Measurements from ENCODE around the gene FRRS1. TPM values are rescaled to one million over a fixed set of nuclear protein-coding genes. Genes with fewer than 3 reads are reported as not detected.

Gene FRRS1
- polyA plus RNA-seq, 1 donor from 2014 or later, result not detected

- Histone ChIP-seq H3K27me3 (ENCODE audit: insufficient read depth, low read depth, low read length) (no peaks in the 10 kb centered on the region), H3K27ac (ENCODE audit: low read length) (no peak overlapping the region), H3K9me2 (ENCODE audit: insufficient read depth, low read length) (no peaks in the 10 kb centered on the region), H3K79me2 (replicated peaks; ENCODE audit: insufficient read depth, low read length) (no peaks in the 10 kb centered on the region), H3F3A (ENCODE audit: insufficient read depth, low read length, poor library complexity, severe bottlenecking) (no peaks in the 10 kb centered on the region), H3K4me2 (ENCODE audit: low read length) (no peak overlapping the region), H3K9me3 (ENCODE audit: low read length) (no peaks in the 10 kb centered on the region), H4K20me1 (ENCODE audit: insufficient read depth) (no peaks in the 10 kb centered on the region), H3K36me3 (ENCODE audit: insufficient read depth, low read length) (no peaks in the 10 kb centered on the region), H3K4me3 (ENCODE audit: low read length) (no peak overlapping the region), H2AFZ (ENCODE audit: low read depth, low read length) (no peak overlapping the region), H3K9ac (ENCODE audit: low read length) (no peak overlapping the region)
- TF ChIP-seq EP300 (conservative IDR thresholded peaks at IDR 0.05; ENCODE audit: poor library complexity, severe bottlenecking) (no peak), POLR2AphosphoS5 (IDR thresholded peaks at IDR 0.05) (no peak), RAD21 (conservative IDR thresholded peaks at IDR 0.05) (no peak), MXI1 (conservative IDR thresholded peaks at IDR 0.05; ENCODE audit: poor library complexity, severe bottlenecking) (no peak)
- TF ChIP-seq, protein P1, sequence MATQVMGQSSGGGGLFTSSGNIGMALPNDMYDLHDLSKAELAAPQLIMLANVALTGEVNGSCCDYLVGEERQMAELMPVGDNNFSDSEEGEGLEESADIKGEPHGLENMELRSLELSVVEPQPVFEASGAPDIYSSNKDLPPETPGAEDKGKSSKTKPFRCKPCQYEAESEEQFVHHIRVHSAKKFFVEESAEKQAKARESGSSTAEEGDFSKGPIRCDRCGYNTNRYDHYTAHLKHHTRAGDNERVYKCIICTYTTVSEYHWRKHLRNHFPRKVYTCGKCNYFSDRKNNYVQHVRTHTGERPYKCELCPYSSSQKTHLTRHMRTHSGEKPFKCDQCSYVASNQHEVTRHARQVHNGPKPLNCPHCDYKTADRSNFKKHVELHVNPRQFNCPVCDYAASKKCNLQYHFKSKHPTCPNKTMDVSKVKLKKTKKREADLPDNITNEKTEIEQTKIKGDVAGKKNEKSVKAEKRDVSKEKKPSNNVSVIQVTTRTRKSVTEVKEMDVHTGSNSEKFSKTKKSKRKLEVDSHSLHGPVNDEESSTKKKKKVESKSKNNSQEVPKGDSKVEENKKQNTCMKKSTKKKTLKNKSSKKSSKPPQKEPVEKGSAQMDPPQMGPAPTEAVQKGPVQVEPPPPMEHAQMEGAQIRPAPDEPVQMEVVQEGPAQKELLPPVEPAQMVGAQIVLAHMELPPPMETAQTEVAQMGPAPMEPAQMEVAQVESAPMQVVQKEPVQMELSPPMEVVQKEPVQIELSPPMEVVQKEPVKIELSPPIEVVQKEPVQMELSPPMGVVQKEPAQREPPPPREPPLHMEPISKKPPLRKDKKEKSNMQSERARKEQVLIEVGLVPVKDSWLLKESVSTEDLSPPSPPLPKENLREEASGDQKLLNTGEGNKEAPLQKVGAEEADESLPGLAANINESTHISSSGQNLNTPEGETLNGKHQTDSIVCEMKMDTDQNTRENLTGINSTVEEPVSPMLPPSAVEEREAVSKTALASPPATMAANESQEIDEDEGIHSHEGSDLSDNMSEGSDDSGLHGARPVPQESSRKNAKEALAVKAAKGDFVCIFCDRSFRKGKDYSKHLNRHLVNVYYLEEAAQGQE (IDR thresholded peaks at IDR 0.05; ENCODE audit: borderline replicate concordance), result no peak
Observed at GRCh38 chr1:99710994-99711393, 55.4 kb downstream of the FRRS1 start.

- H3K4me3 ChIP-seq (ENCODE audit: low read length), result no peak overlapping the region
- no peak overlapping the region for H2AFZ ChIP-seq (ENCODE audit: low read depth, low read length)
- H4K20me1 ChIP-seq (ENCODE audit: insufficient read depth), result no peaks in the 10 kb centered on the region
- TF ChIP-seq EP300 (conservative IDR thresholded peaks at IDR 0.05; ENCODE audit: poor library complexity, severe bottlenecking) (no peak), RAD21 (conservative IDR thresholded peaks at IDR 0.05) (peak; percentile 97), TAF1 (IDR thresholded peaks at IDR 0.05; ENCODE audit: low read depth) (no peak), EZH2 (IDR thresholded peaks at IDR 0.05; ENCODE audit: borderline replicate concordance, insufficient read depth, low read length, poor library complexity, severe bottlenecking) (no peak), MXI1 (conservative IDR thresholded peaks at IDR 0.05; ENCODE audit: poor library complexity, severe bottlenecking) (no peak), POLR2AphosphoS5 (IDR thresholded peaks at IDR 0.05) (no peak), SMC3 (conservative IDR thresholded peaks at IDR 0.05; ENCODE audit: poor library complexity) (peak; percentile 93)
- TF ChIP-seq, protein P1 (IDR thresholded peaks at IDR 0.05; ENCODE audit: borderline replicate concordance), result no peak
- TF ChIP-seq, protein P2, sequence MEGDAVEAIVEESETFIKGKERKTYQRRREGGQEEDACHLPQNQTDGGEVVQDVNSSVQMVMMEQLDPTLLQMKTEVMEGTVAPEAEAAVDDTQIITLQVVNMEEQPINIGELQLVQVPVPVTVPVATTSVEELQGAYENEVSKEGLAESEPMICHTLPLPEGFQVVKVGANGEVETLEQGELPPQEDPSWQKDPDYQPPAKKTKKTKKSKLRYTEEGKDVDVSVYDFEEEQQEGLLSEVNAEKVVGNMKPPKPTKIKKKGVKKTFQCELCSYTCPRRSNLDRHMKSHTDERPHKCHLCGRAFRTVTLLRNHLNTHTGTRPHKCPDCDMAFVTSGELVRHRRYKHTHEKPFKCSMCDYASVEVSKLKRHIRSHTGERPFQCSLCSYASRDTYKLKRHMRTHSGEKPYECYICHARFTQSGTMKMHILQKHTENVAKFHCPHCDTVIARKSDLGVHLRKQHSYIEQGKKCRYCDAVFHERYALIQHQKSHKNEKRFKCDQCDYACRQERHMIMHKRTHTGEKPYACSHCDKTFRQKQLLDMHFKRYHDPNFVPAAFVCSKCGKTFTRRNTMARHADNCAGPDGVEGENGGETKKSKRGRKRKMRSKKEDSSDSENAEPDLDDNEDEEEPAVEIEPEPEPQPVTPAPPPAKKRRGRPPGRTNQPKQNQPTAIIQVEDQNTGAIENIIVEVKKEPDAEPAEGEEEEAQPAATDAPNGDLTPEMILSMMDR (IDR thresholded peaks at IDR 0.05; ENCODE audit: poor library complexity, severe bottlenecking), result peak; percentile 94
- H3K9me2 ChIP-seq (ENCODE audit: insufficient read depth, low read length), result no peaks in the 10 kb centered on the region
- H3K27me3 ChIP-seq (ENCODE audit: insufficient read depth, low read depth, low read length), result no peaks in the 10 kb centered on the region
- no peaks in the 10 kb centered on the region for H3K9me3 ChIP-seq (ENCODE audit: low read length)
- no peaks in the 10 kb centered on the region for H3K79me2 ChIP-seq (replicated peaks; ENCODE audit: insufficient read depth, low read length)
- no peak overlapping the region for H3K4me2 ChIP-seq (ENCODE audit: low read length)
- H3F3A ChIP-seq (ENCODE audit: insufficient read depth, low read length, poor library complexity, severe bottlenecking), result no peaks in the 10 kb centered on the region
- H3K36me3 ChIP-seq (ENCODE audit: insufficient read depth, low read length), result no peaks in the 10 kb centered on the region
- H3K27ac ChIP-seq (ENCODE audit: low read length), result no peak overlapping the region
- H3K9ac ChIP-seq (ENCODE audit: low read length), result no peak overlapping the region
Observed at GRCh38 chr1:99707535-99708142, 58.8 kb downstream of the FRRS1 start.

Data from neural cell (in vitro differentiated cells).